Left renal cortex interstitium (tissue), 4 donors: ENCODE data around the gene ERP27. TPM values are rescaled to one million over a fixed set of nuclear protein-coding genes. Genes with fewer than 3 reads are reported as not detected.

Source experiments
- DNase-seq, 4 donors: peaks; one replicate each; pipeline ENCODE4 v3.0.0-alpha.2; 2013; ENCODE audit warnings: low read depth in 4 of 4, low spot score in 2 of 4, missing footprints in 1 of 4
- polyA plus RNA-seq, 4 donors: library from polyadenylated mRNA; unstranded; fragments of 120-200 nt; gene quantifications; one replicate each; pipeline ENCODE4 v1.2.1, GENCODE V29; 2013; ENCODE audit not compliant: insufficient read length in 4 of 4

The ERP27 gene
- polyA plus RNA-seq, 4 donors = 20.5 to 26.6 (median 25.7) TPM

- DNase-seq = no peak
These were observed 59.0 kb downstream of the ERP27 start for GRCh38 chr12:14879222-14879933.

GRCh38 chr12:14878488-14878887 is 59.8 kb downstream of the ERP27 start:
- no peak for DNase-seq

GRCh38 chr12:14876833-14877232 is 61.5 kb downstream of the ERP27 start:
- no peak for DNase-seq

GRCh38 chr12:14874882-14875281 is 63.5 kb downstream of the ERP27 start:
- no peak for DNase-seq

- no peak for DNase-seq
These were observed 64.7 kb downstream of the ERP27 start for GRCh38 chr12:14873440-14874185.

- DNase-seq = no peak
These were observed 66.5 kb downstream of the ERP27 start for GRCh38 chr12:14871886-14872285.

GRCh38 chr12:14871247-14871646 is 67.1 kb downstream of the ERP27 start:
- no peak for DNase-seq

GRCh38 chr12:14868916-14869506 is 69.3 kb downstream of the ERP27 start:
- DNase-seq = no peak

Other genes starting within 250 kb of the ERP27 start
- under 1 TPM; 0.43 to 0.65 (median 0.54) TPM for gene GUCY2C, start 241.9 kb downstream of the ERP27 start, polyA plus RNA-seq
- gene WBP11, start 135.1 kb downstream of the ERP27 start, polyA plus RNA-seq = 100 to 1,000 TPM in 2 of 4 donors, 10 to 100 TPM in 2; 93.5 to 120 (median 103) TPM
- gene C12orf60, start 134.9 kb downstream of the ERP27 start, polyA plus RNA-seq = 1 to 10 TPM; 3.9 to 5.4 (median 4.6) TPM
- gene SMCO3, start 124.4 kb downstream of the ERP27 start, polyA plus RNA-seq = 1 to 10 TPM; 2.2 to 3.1 (median 2.6) TPM
- gene ART4, start 95.0 kb downstream of the ERP27 start, polyA plus RNA-seq = under 1 TPM; 0.07 to 0.68 (median 0.17) TPM
- 10 to 100 TPM; 29.4 to 65.6 (median 41.6) TPM for gene MGP, start 52.7 kb downstream of the ERP27 start, polyA plus RNA-seq
- gene ARHGDIB, start 23.1 kb upstream of the ERP27 start, polyA plus RNA-seq = 10 to 100 TPM; 44.5 to 64.5 (median 47.8) TPM
- gene PDE6H, start 34.5 kb upstream of the ERP27 start, polyA plus RNA-seq = not detected